C4-2B (cell line): ENCODE data around the gene AGPAT3.

Experiments used
- CTCF ChIP-seq: fragments of 450-650 bp; conservative IDR thresholded peaks from 2 replicates; pipeline ENCODE4 v1.5.1; 2017; ENCODE audit warnings: mild to moderate bottlenecking
- ZFX ChIP-seq: fragments of 450-650 bp; IDR thresholded peaks from 2 replicates; pipeline ENCODE4 v1.6.1; 2017

GRCh38 chr21:43984905-43985689 lies 120.1 kb downstream of the AGPAT3 start:
- no peak for TF ChIP-seq CTCF
- TF ChIP-seq ZFX, result no peak
